ENCODE results near the gene CNIH3. TPM values are rescaled to one million over a fixed set of nuclear protein-coding genes. Genes with fewer than 3 reads are reported as not detected.

Gene CNIH3
- total and polyA plus RNA-seq, 10 of the 15 experiments (the other 5 are each of a cell fraction or from before 2014, with no cell fraction given) = 0.77 to 5.8 (median 1.8) TPM

- TF ChIP-seq LARP7 (IDR thresholded peaks at IDR 0.05) (no peak), NR2F1 (conservative IDR thresholded peaks at IDR 0.05) (no peak), TCF3 (IDR thresholded peaks at IDR 0.05; ENCODE audit: borderline replicate concordance, insufficient read depth, low read depth, low read length) (no peak), SUZ12 (IDR thresholded peaks at IDR 0.05; ENCODE audit: unreplicated experiment) (no peak), ZNF207 (IDR thresholded peaks at IDR 0.05; ENCODE audit: borderline replicate concordance) (no peak), SIN3A (IDR thresholded peaks at IDR 0.05; ENCODE audit: low read depth, low read length) (no peak), MYB (IDR thresholded peaks at IDR 0.05; ENCODE audit: borderline replicate concordance, low read depth, low read length) (no peak), KDM1A (IDR thresholded peaks at IDR 0.05; ENCODE audit: borderline replicate concordance) (no peak), ZZZ3 (IDR thresholded peaks at IDR 0.05; ENCODE audit: control insufficient read depth, insufficient read length, low read depth) (no peak), CREB1 (IDR thresholded peaks at IDR 0.05; ENCODE audit: low read depth) (no peak), HDAC2 (IDR thresholded peaks at IDR 0.05) (no peak), ZBED1 (IDR thresholded peaks at IDR 0.05; ENCODE audit: borderline replicate concordance) (no peak), SRF (IDR thresholded peaks at IDR 0.05; ENCODE audit: low read depth in 2 of 2, low read length in 2 of 2) (no peak), EP300 (IDR thresholded peaks at IDR 0.05; ENCODE audit: borderline replicate concordance in 1 of 2, control insufficient read depth in 1 of 2, low read depth in 2 of 2, low read length in 2 of 2) (no peak), SP1 (IDR thresholded peaks at IDR 0.05; ENCODE audit: low read depth, low read length) (no peak), CHD1 (IDR thresholded peaks at IDR 0.05; ENCODE audit: low read depth, low read length) (no peak), CBX5 (IDR thresholded peaks at IDR 0.05; ENCODE audit: low read depth) (no peak)
- TF ChIP-seq, protein P1, sequence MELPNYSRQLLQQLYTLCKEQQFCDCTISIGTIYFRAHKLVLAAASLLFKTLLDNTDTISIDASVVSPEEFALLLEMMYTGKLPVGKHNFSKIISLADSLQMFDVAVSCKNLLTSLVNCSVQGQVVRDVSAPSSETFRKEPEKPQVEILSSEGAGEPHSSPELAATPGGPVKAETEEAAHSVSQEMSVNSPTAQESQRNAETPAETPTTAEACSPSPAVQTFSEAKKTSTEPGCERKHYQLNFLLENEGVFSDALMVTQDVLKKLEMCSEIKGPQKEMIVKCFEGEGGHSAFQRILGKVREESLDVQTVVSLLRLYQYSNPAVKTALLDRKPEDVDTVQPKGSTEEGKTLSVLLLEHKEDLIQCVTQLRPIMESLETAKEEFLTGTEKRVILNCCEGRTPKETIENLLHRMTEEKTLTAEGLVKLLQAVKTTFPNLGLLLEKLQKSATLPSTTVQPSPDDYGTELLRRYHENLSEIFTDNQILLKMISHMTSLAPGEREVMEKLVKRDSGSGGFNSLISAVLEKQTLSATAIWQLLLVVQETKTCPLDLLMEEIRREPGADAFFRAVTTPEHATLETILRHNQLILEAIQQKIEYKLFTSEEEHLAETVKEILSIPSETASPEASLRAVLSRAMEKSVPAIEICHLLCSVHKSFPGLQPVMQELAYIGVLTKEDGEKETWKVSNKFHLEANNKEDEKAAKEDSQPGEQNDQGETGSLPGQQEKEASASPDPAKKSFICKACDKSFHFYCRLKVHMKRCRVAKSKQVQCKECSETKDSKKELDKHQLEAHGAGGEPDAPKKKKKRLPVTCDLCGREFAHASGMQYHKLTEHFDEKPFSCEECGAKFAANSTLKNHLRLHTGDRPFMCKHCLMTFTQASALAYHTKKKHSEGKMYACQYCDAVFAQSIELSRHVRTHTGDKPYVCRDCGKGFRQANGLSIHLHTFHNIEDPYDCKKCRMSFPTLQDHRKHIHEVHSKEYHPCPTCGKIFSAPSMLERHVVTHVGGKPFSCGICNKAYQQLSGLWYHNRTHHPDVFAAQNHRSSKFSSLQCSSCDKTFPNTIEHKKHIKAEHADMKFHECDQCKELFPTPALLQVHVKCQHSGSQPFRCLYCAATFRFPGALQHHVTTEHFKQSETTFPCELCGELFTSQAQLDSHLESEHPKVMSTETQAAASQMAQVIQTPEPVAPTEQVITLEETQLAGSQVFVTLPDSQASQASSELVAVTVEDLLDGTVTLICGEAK (IDR thresholded peaks at IDR 0.05; ENCODE audit: borderline replicate concordance) = no peak
- TF ChIP-seq, protein P2, sequence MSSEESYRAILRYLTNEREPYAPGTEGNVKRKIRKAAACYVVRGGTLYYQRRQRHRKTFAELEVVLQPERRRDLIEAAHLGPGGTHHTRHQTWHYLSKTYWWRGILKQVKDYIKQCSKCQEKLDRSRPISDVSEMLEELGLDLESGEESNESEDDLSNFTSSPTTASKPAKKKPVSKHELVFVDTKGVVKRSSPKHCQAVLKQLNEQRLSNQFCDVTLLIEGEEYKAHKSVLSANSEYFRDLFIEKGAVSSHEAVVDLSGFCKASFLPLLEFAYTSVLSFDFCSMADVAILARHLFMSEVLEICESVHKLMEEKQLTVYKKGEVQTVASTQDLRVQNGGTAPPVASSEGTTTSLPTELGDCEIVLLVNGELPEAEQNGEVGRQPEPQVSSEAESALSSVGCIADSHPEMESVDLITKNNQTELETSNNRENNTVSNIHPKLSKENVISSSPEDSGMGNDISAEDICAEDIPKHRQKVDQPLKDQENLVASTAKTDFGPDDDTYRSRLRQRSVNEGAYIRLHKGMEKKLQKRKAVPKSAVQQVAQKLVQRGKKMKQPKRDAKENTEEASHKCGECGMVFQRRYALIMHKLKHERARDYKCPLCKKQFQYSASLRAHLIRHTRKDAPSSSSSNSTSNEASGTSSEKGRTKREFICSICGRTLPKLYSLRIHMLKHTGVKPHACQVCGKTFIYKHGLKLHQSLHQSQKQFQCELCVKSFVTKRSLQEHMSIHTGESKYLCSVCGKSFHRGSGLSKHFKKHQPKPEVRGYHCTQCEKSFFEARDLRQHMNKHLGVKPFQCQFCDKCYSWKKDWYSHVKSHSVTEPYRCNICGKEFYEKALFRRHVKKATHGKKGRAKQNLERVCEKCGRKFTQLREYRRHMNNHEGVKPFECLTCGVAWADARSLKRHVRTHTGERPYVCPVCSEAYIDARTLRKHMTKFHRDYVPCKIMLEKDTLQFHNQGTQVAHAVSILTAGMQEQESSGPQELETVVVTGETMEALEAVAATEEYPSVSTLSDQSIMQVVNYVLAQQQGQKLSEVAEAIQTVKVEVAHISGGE (CRISPR knock-in tag; IDR thresholded peaks at IDR 0.05) = no peak
- H4K20me1 ChIP-seq (ENCODE audit: control insufficient read depth, insufficient read depth) = no peaks in the 10 kb centered on the region
- H3K4me2 ChIP-seq (ENCODE audit: control insufficient read depth, insufficient read depth) = no peak overlapping the region
- SMC1A ChIA-PET (ENCODE audit: uncharacterized antibody, unreplicated experiment) = no interaction called here
- no peaks in the 10 kb centered on the region for H3K27me3 ChIP-seq (replicated peaks in 1 of 2; ENCODE audit: control insufficient read depth in 2 of 2, insufficient read depth in 2 of 2, low read length in 1 of 2)
- POLR2A ChIA-PET = no interaction called here
- no peak overlapping the region for H3K27ac ChIP-seq (ENCODE audit: control insufficient read depth, insufficient read depth)
- H3K79me2 ChIP-seq (ENCODE audit: control insufficient read depth, insufficient read depth, low read length) = no peaks in the 10 kb centered on the region
- no peak overlapping the region for H3K9ac ChIP-seq (ENCODE audit: control insufficient read depth, insufficient read depth, low read length)
- no peak overlapping the region for H3K4me3 ChIP-seq
- no peaks in the 10 kb centered on the region for H3K9me3 ChIP-seq (replicated peaks; ENCODE audit: control insufficient read depth, insufficient read depth, low read length)
- no peak overlapping the region for H2AFZ ChIP-seq (ENCODE audit: control insufficient read depth, low read depth, low read length)
- H3K4me1 ChIP-seq (ENCODE audit: control insufficient read depth, insufficient read depth, low read length) = no peaks in the 10 kb centered on the region
- peak; percentile 17; the same call in 2 of the 3 replicates for ATAC-seq
- in situ Hi-C loops (cut with MboI) = no loop called here
- BruUV-seq (replicated peaks) = no TSS peak
- RAD21 ChIA-PET (ENCODE audit: unreplicated experiment) = no interaction called here
- no peak for DNase-seq (ENCODE audit: low read depth, low spot score)
- intact Hi-C loops (cut with micrococcal nuclease; ENCODE audit: unreplicated experiment) = no loop called here
- WGBS (ENCODE audit: insufficient coverage, insufficient replicate concordance, low lambda C conversion rate, missing lambda C conversion rate) = 27% methylated on average over 8 of the region's 8 CpGs
- FAIRE-seq = no peak
- H3K36me3 ChIP-seq (ENCODE audit: control insufficient read depth in 2 of 2, insufficient read depth in 2 of 2, low read length in 1 of 2) = no peaks in the 10 kb centered on the region
- CTCF ChIA-PET = interaction anchor here (0.8 to 1.2 kb wide), 4 partner anchors 10 to 132 kb away, joined by 3 to 6 read pairs (median 3); no protein-coding TSS in a partner anchor
Observed at GRCh38 chr1:224722838-224723237, 106.7 kb downstream of the CNIH3 start.

Data from GM12878 (cell line).